GM12878 (cell line): ENCODE data around the gene FAM20B.
A peak's percentile ranks its signal among the peaks of the same experiment; 100 is the strongest.

Experiments used
- ATF3 ChIP-seq: IDR thresholded peaks from 2 replicates; pipeline ENCODE4 v1.6.1; 2011; ENCODE audit warnings: low read depth, mild to moderate bottlenecking, low read length, moderate library complexity, borderline replicate concordance; ENCODE audit errors: extremely low read depth
- CEBPB ChIP-seq, 2 experiments: fragments of 150-350 bp in 1 of 2; IDR thresholded peaks; 2 replicates each; pipeline ENCODE4 v1.6.1; 2012 to 2014; ENCODE audit warnings: low read depth in 2 of 2, low read length in 2 of 2, borderline replicate concordance in 1 of 2, inconsistent platforms in 1 of 2
- CTCF ChIP-seq, 3 experiments: IDR thresholded peaks in 2 of 3; conservative IDR thresholded peaks in 1 of 3; 2 replicates each; pipeline ENCODE4 v1.5.1; 2011; ENCODE audit warnings: low read depth in 3 of 3, low read length in 3 of 3, mild to moderate bottlenecking in 3 of 3, control low read depth in 2 of 3, moderate library complexity in 2 of 3, inconsistent platforms in 1 of 3, mixed read lengths in 1 of 3; ENCODE audit not compliant: control insufficient read depth in 2 of 3, insufficient read depth in 1 of 3; ENCODE audit errors: extremely low read depth in 1 of 3
- EP300 ChIP-seq, 2 experiments: fragments of 150-350 bp in 1 of 2; IDR thresholded peaks; 2 replicates each; pipeline ENCODE4 v1.6.1; 2011 to 2012; ENCODE audit warnings: low read depth in 2 of 2, low read length in 2 of 2, borderline replicate concordance in 1 of 2, improper control_type of control experiment in 1 of 2, inconsistent platforms in 1 of 2; ENCODE audit not compliant: control insufficient read depth in 1 of 2
- PBX3 ChIP-seq: IDR thresholded peaks from 2 replicates; pipeline ENCODE4 v1.6.1; 2011; ENCODE audit warnings: mild to moderate bottlenecking, low read depth, low read length, moderate library complexity; ENCODE audit not compliant: insufficient replicate concordance
- POLR2A ChIP-seq: IDR thresholded peaks from 2 replicates; pipeline ENCODE4 v1.6.1; 2011; ENCODE audit warnings: low read depth, mild to moderate bottlenecking, low read length
- POLR2AphosphoS5 ChIP-seq: IDR thresholded peaks from 2 replicates; pipeline ENCODE4 v1.6.1; 2011; ENCODE audit warnings: mild to moderate bottlenecking, low read length, inconsistent platforms
- RELA ChIP-seq: fragments of 450-650 bp; IDR thresholded peaks from 2 replicates; pipeline ENCODE4 v1.8.0; 2014; ENCODE audit warnings: borderline replicate concordance; ENCODE audit not compliant: partially characterized antibody
- REST ChIP-seq: IDR thresholded peaks from 2 replicates; pipeline ENCODE4 v1.6.1; 2012; ENCODE audit warnings: mild to moderate bottlenecking, low read depth, low read length
- SP1 ChIP-seq: IDR thresholded peaks from one replicate; pipeline ENCODE4 v1.6.1; 2011; ENCODE audit warnings: low read depth, low read length
- TCF3 ChIP-seq: IDR thresholded peaks from 2 replicates; pipeline ENCODE4 v1.6.1; 2012; ENCODE audit warnings: low read depth, mild to moderate bottlenecking, low read length, borderline replicate concordance; ENCODE audit not compliant: insufficient read depth
- TF ChIP-seq, protein P1 (sequence below): IDR thresholded peaks from 2 replicates; pipeline ENCODE4 v1.6.1; 2011; ENCODE audit warnings: borderline replicate concordance, low read depth, mild to moderate bottlenecking, moderate library complexity, mixed read lengths, low read length; ENCODE audit not compliant: insufficient read depth; ENCODE audit errors: extremely low read length

- TF ChIP-seq TCF3 (no peak), RELA (no peak), POLR2A (no peak), SP1 (no peak), CEBPB (IDR thresholded peaks at IDR 0.05; ENCODE audit: borderline replicate concordance in 1 of 2, low read depth in 2 of 2, low read length in 2 of 2) (no peak), CTCF (IDR thresholded peaks at IDR 0.05 in 2 of 3, conservative IDR thresholded peaks at IDR 0.05 in 1 of 3; ENCODE audit: control insufficient read depth in 2 of 3, extremely low read depth in 1 of 3, insufficient read depth in 1 of 3, low read depth in 3 of 3, low read length in 3 of 3) (no peak), POLR2AphosphoS5 (no peak), PBX3 (no peak), EP300 (IDR thresholded peaks at IDR 0.05; ENCODE audit: borderline replicate concordance in 1 of 2, control insufficient read depth in 1 of 2, low read depth in 2 of 2, low read length in 2 of 2) (peak in 1 of 2 experiments; percentile 28; a peak in 2 of 4 replicates), ATF3 (no peak), REST (no peak)
- TF ChIP-seq, protein P1, sequence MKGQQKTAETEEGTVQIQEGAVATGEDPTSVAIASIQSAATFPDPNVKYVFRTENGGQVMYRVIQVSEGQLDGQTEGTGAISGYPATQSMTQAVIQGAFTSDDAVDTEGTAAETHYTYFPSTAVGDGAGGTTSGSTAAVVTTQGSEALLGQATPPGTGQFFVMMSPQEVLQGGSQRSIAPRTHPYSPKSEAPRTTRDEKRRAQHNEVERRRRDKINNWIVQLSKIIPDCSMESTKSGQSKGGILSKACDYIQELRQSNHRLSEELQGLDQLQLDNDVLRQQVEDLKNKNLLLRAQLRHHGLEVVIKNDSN, result no peak
Observed at GRCh38 chr1:179034720-179035119, 9.0 kb downstream of the FAM20B start.
